IPS-20b (cell line): ENCODE measurements around the gene EPHA3.

Source experiments
- H3K27ac ChIP-seq: one replicate; pipeline ENCODE4 v1.5.1; 2013; ENCODE audit warnings: low read length
- H3K27me3 ChIP-seq: 2 replicates; pipeline ENCODE4 v1.6.1; 2013; ENCODE audit warnings: mild to moderate bottlenecking, low read length, inconsistent platforms; ENCODE audit not compliant: insufficient read depth
- H3K36me3 ChIP-seq: 2 replicates; pipeline ENCODE4 v1.6.1; 2013; ENCODE audit warnings: low read depth, mild to moderate bottlenecking, inconsistent platforms, low read length, moderate library complexity; ENCODE audit not compliant: insufficient read depth
- H3K4me1 ChIP-seq: 2 replicates; pipeline ENCODE4 v1.6.1; 2013; ENCODE audit warnings: mild to moderate bottlenecking, control low read depth, inconsistent platforms, low read length, moderate library complexity; ENCODE audit not compliant: insufficient read depth
- H3K4me3 ChIP-seq: 2 replicates; pipeline ENCODE4 v1.5.1; 2013; ENCODE audit warnings: mild to moderate bottlenecking, low read length, inconsistent platforms
- H3K9ac ChIP-seq: 2 replicates; pipeline ENCODE4 v1.6.1; 2013; ENCODE audit warnings: low read depth, mild to moderate bottlenecking, inconsistent platforms, low read length, moderate library complexity
- H3K9me3 ChIP-seq: 2 replicates; pipeline ENCODE4 v1.6.1; 2013; ENCODE audit warnings: mild to moderate bottlenecking, low read depth, low read length, inconsistent platforms; ENCODE audit not compliant: insufficient read depth

The EPHA3 gene

DNA sequence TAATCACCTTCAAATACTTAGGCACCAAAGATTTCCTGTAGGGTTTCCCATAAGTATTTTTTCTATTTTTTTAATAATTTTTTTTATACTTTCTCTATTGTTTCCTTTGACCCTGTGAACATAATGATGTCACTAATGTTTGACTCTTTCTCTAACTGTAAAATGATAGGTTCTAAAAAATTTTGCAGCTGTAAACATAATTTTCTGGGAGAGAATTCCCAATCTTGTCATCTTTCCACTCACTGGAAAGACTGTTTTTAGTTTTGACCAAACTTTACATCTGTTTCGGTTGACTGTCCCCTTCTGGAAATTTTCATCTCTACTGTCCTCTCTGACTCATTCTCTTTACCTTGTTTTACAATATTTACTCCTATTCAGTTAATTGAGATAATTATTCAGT is 5.5 kb upstream of the EPHA3 start:
- Histone ChIP-seq H3K27me3 (peaks cover 17% of the 10 kb centered on the region), H3K9me3 (no peaks in the 10 kb centered on the region), H3K36me3 (no peaks in the 10 kb centered on the region), H3K27ac (no peak overlapping the region), H3K4me3 (no peak overlapping the region), H3K9ac (no peak overlapping the region), H3K4me1 (no peaks in the 10 kb centered on the region)

DNA sequence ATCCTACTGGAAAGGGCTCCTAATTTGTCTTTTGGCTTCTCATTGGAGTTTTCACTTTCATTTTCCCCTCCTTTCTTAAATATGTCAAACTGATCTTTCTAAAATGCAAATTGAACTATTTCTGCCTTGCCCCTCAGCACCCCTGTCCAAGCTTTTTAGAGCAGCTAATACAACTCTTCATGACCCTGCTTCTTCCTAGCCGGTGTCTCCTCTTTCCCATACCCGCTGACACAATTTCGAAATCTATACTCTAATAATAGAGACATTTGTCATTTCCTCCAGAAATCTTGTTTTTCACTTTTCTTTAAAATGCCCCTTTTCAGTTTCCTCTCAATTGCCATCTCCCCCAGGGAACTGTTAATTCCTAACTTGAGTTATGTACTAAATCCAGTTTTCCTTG is 2.9 kb upstream of the EPHA3 start:
- no peak overlapping the region for H3K9ac ChIP-seq
- H3K4me3 ChIP-seq, result no peak overlapping the region
- H3K4me1 ChIP-seq, result no peaks in the 10 kb centered on the region; the same call in 1 of the 2 replicates
- H3K27ac ChIP-seq, result no peak overlapping the region
- no peaks in the 10 kb centered on the region for H3K9me3 ChIP-seq
- H3K27me3 ChIP-seq, result peaks cover 42% of the 10 kb centered on the region
- H3K36me3 ChIP-seq, result no peaks in the 10 kb centered on the region

DNA sequence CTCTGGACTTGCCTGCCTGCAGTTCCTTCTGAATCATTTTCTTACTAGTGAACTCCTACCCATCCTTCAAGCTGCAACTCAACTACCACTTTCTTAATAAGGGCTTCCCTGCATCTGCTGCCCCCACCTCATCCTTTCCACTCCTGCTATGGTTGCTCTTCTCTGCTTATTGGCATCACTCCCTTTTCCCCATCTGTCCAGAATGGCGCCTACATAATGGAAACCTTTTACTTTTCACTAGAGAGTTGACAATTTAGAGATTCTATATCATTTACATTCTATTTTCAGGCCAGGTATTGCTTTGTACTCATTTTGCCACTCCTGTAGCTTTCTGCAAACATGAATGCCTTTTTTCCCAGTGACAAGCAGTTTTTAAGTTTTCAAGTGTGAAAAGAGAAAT is 1.9 kb upstream of the EPHA3 start:
- H3K27me3 ChIP-seq, result peaks cover 46% of the 10 kb centered on the region
- H3K4me3 ChIP-seq, result no peak overlapping the region
- H3K4me1 ChIP-seq, result no peaks in the 10 kb centered on the region; the same call in 1 of the 2 replicates
- no peak overlapping the region for H3K9ac ChIP-seq
- no peak overlapping the region for H3K27ac ChIP-seq
- no peaks in the 10 kb centered on the region for H3K9me3 ChIP-seq
- no peaks in the 10 kb centered on the region for H3K36me3 ChIP-seq

DNA sequence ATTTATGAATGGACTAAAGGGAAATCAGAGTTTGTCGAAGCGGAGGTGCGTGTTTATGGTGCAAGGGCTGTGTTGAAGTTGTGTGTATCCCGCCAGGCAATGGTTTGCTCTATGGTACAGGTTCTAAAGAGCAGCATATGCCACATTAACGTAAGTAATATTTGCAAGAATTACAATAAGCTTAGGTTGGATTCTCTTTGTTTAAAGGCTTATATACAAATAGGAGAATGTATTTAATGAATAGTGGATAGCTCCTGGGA is 800 bp downstream of the EPHA3 start:
- H3K4me3 ChIP-seq, result peak overlapping the region; percentile 73
- no peaks in the 10 kb centered on the region for H3K36me3 ChIP-seq
- peaks cover 4% of the 10 kb centered on the region; the same call in 1 of the 2 replicates for H3K4me1 ChIP-seq
- peaks cover 51% of the 10 kb centered on the region for H3K27me3 ChIP-seq
- no peaks in the 10 kb centered on the region for H3K9me3 ChIP-seq
- no peak overlapping the region for H3K9ac ChIP-seq
- no peak overlapping the region for H3K27ac ChIP-seq

DNA sequence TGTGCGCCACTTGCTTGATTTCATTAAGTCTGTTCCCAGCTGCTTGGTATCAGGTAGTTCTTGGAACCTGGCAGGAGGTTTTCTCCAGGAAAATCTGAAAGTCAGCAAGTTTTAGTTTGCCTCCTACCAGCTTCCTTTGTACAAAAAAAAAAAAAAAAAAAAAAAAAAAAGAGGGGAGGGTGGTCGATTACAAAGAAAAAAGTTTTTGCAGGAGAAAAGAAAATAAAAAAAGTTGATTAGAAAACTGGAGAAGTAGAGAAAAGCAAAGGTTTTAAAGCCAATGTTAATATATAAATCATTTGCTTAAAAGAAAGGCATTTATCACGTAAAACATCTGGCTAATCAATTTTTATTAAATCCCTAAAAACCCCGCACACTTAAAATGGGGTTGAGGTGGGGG is 5.9 kb downstream of the EPHA3 start:
- Histone ChIP-seq H3K9me3 (no peaks in the 10 kb centered on the region), H3K9ac (no peak overlapping the region), H3K27ac (no peak overlapping the region), H3K4me3 (peak overlapping the region; percentile 66; the same call in 1 of the 2 replicates), H3K27me3 (peaks cover 47% of the 10 kb centered on the region), H3K36me3 (no peaks in the 10 kb centered on the region), H3K4me1 (peaks cover 12% of the 10 kb centered on the region; the same call in 1 of the 2 replicates)

DNA sequence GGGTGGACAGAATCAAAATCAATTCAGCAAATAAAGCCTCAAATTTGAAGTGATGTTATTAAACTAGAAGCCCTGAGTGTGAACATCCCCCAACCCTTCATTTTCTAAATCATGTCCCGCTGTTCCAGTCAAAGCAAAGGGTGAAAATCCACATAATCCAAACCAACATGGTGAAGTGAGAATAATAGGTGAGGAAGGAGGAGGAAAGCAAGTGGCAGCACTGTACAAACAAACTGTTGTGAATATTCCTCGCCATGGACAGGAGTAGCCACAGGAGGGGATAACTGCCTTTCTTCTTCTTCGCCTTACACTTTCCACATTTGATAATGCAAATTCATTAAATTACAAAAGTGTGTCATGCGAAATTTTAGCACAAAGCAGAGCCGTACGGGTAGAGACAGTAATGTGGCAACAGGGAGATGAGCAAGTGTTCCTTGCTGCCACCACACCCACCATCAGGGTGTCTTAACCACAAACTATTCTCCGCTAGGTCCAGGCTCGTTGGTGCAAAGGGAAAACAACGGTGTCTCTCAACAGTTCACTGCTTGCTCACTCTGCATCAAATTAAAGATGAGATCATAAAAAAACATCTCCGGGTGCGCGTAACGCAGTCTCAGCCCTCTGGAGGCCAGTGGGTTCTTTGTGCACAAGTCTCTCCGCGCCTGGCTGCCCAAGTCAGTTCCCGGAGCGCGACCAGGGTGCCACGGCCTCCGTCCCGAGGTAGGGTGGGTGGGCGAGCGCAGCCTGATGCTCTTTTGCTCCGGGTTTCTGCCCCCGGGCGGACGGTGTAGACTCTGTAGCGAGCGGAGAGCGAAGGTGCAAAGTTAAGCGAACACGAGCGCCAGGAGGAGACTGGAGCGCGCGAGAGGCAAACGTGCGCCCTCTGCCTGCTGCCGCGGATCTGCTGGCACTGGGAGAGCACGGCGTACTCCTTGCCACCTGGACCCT is 6.7 kb downstream of the EPHA3 start:
- H3K27me3 ChIP-seq, result peaks cover 39% of the 10 kb centered on the region
- H3K9ac ChIP-seq, result peak overlapping the region; percentile 65; the same call in 1 of the 2 replicates
- peak overlapping the region; percentile 66 for H3K4me3 ChIP-seq
- H3K9me3 ChIP-seq, result no peaks in the 10 kb centered on the region
- no peaks in the 10 kb centered on the region for H3K36me3 ChIP-seq
- no peak overlapping the region for H3K27ac ChIP-seq
- peaks cover 12% of the 10 kb centered on the region; the same call in 1 of the 2 replicates for H3K4me1 ChIP-seq

DNA sequence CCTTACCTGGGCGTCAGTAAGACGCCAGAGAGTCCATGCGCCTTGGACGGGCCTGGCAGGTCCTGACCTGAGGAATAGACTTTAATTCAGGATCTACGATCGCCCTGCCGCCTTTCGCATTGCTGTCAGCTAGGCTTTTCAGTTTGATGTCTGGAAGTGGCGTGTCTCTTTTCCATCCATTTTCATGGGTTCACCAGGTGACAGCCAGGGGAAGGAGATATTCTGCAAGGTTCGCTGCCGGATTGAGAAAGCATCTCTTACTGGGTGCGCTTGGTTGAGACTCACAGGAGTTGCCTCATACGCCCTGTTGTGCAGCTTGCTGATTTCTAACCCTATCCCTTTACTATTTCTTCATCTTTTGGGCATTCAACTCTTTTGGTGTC is 7.4 kb downstream of the EPHA3 start:
- no peaks in the 10 kb centered on the region for H3K9me3 ChIP-seq
- peaks cover 32% of the 10 kb centered on the region for H3K27me3 ChIP-seq
- no peak overlapping the region for H3K27ac ChIP-seq
- H3K36me3 ChIP-seq, result no peaks in the 10 kb centered on the region
- H3K4me3 ChIP-seq, result peak overlapping the region; percentile 66
- H3K4me1 ChIP-seq, result peaks cover 12% of the 10 kb centered on the region; the same call in 1 of the 2 replicates
- no peak overlapping the region for H3K9ac ChIP-seq

DNA sequence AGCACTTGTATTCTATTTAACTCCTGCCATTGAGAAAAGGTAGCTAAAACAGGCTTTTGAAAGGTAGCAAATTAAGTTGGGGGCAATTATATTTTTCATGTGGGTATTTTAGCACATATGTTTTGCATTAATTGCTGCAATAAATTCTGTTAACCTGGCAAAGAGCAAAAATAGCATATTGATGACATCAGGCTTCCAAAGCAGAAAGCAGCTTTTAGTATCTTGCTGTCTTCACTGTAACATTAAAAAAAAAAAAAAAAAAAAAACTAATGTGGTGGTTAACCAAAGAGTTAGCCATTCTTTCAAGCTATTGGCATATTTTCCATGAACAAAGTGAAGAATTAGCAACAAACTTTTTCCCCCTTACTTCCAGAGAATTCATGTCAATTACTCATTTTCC is 9.1 kb downstream of the EPHA3 start:
- Histone ChIP-seq H3K9me3 (no peaks in the 10 kb centered on the region), H3K4me1 (peaks cover 12% of the 10 kb centered on the region; the same call in 1 of the 2 replicates), H3K9ac (no peak overlapping the region), H3K27ac (no peak overlapping the region), H3K27me3 (peaks cover 31% of the 10 kb centered on the region), H3K4me3 (no peak overlapping the region), H3K36me3 (no peaks in the 10 kb centered on the region)

DNA sequence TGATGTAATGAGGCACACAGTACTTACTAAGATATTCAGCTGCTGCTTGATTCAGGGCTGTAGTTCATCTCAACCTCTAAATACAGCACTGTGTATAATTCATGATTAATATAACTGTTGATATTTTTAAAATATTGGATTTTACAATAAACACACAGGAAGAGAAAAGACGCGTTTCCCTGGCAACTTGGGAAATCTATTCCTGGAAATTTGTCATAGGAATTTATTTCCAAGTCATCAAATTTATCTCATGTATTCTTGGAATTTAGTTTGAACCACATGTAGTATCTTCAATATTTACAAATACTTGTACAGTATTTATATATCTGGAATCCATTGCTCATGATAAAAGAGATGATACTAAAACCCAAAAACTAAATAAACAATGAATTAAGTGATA is 30.6 kb downstream of the EPHA3 start:
- Histone ChIP-seq H3K9me3 (no peaks in the 10 kb centered on the region), H3K9ac (no peak overlapping the region), H3K27me3 (no peaks in the 10 kb centered on the region), H3K4me1 (no peaks in the 10 kb centered on the region), H3K36me3 (no peaks in the 10 kb centered on the region), H3K4me3 (no peak overlapping the region), H3K27ac (no peak overlapping the region)

DNA sequence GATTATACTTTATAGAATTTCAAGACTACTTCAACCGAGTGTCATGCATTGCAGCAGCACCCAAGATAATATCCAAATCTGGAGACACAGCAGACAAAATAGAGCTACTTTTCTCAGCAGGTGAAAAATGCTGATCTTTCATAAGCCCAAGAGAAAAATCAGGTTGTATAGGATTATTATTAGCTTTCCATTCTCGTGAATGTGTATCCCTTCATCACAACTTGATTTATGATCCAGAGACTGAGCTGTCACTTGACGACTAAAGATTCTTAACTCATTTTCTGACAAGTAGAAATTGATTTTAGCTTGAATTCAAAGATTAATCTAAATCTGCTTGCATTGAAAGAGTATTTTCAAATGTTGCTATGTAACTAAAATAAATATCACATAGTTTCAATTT is 32.4 kb downstream of the EPHA3 start:
- H3K9ac ChIP-seq, result no peak overlapping the region
- H3K4me3 ChIP-seq, result no peak overlapping the region
- no peaks in the 10 kb centered on the region for H3K27me3 ChIP-seq
- H3K36me3 ChIP-seq, result no peaks in the 10 kb centered on the region
- no peaks in the 10 kb centered on the region for H3K4me1 ChIP-seq
- no peaks in the 10 kb centered on the region for H3K9me3 ChIP-seq
- no peak overlapping the region for H3K27ac ChIP-seq

DNA sequence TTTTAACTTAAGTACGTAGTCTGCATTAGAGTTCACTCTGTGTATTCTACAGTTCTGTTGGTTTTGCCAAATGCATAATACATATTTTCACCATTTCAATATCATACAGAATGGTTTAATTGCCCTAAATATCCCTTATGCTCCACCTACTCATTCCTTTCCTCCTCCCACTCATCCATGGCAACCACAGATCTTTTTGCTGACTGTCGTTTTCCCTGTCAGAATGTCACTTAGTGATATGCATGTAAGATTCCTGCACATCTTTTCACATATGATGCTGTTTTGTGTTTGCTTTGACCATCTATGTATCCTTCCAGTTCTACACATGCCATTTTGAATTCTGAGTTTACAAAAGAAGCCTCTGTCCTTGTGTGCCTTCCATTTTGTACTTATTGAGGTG is 36.7 kb downstream of the EPHA3 start:
- H3K27me3 ChIP-seq, result no peaks in the 10 kb centered on the region
- H3K36me3 ChIP-seq, result no peaks in the 10 kb centered on the region
- no peaks in the 10 kb centered on the region for H3K9me3 ChIP-seq
- no peaks in the 10 kb centered on the region for H3K4me1 ChIP-seq
- H3K27ac ChIP-seq, result no peak overlapping the region
- no peak overlapping the region for H3K9ac ChIP-seq
- no peak overlapping the region for H3K4me3 ChIP-seq

DNA sequence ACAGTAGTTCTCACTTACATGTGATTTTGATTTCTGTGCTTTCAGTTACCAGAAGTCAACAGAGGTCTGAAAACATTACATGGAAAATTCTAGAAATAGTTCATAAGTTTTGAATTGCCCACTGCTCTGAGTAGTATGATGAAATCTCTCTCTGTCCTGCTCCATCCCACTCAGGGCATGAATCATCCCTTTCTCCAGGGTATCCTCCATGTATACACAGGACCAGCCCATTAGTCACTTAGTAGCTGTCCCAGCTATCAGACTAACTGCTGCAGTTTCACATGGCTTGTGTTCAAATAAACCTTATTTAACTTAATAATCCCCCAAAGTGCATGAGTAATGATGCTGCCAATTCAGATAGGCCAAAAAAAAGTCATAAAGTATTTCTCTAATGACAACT is 38.6 kb downstream of the EPHA3 start:
- H3K9me3 ChIP-seq, result no peaks in the 10 kb centered on the region
- H3K27ac ChIP-seq, result no peak overlapping the region
- H3K27me3 ChIP-seq, result no peaks in the 10 kb centered on the region
- H3K4me3 ChIP-seq, result no peak overlapping the region
- no peak overlapping the region for H3K9ac ChIP-seq
- no peaks in the 10 kb centered on the region for H3K36me3 ChIP-seq
- no peaks in the 10 kb centered on the region for H3K4me1 ChIP-seq
